Liver (tissue), 9 donors: ENCODE measurements around the gene HSPA12B. TPM values are rescaled to one million over a fixed set of nuclear protein-coding genes. Genes with fewer than 3 reads are reported as not detected.

Source experiments
- DNase-seq: peaks from one replicate; pipeline ENCODE4 v3.0.0-alpha.2; 2017; ENCODE audit warnings: low spot score
- H3K27ac ChIP-seq, 2 donors: one replicate each; pipeline ENCODE4 v1.7.0; 2013; ENCODE audit warnings: inconsistent platforms in 2 of 2, low read length in 2 of 2, control low read depth in 1 of 2, low read depth in 1 of 2, mild to moderate bottlenecking in 1 of 2
- H3K27me3 ChIP-seq, 4 donors: one replicate each; pipeline versions ENCODE4 v1.6.1 to v1.7.0; 2013; ENCODE audit warnings: low read length in 3 of 4, inconsistent platforms in 1 of 4, mild to moderate bottlenecking in 1 of 4, moderate library complexity in 1 of 4; ENCODE audit not compliant: control insufficient read depth in 4 of 4, insufficient read depth in 4 of 4
- H3K36me3 ChIP-seq, 4 donors: one replicate each; pipeline versions ENCODE4 v1.6.1 to v1.7.0; 2013; ENCODE audit warnings: low read length in 3 of 4, mild to moderate bottlenecking in 3 of 4, low read depth in 1 of 4, moderate library complexity in 1 of 4; ENCODE audit not compliant: control insufficient read depth in 4 of 4, insufficient read depth in 3 of 4
- H3K4me1 ChIP-seq, 4 donors: one replicate each; pipeline versions ENCODE4 v1.6.1 to v1.7.0; 2013; ENCODE audit warnings: low read length in 3 of 4, mild to moderate bottlenecking in 3 of 4, moderate library complexity in 1 of 4; ENCODE audit not compliant: control insufficient read depth in 4 of 4, insufficient read depth in 4 of 4
- H3K4me3 ChIP-seq, 3 donors: one replicate each; pipeline versions ENCODE4 v1.6.1 to v1.7.0; 2013; ENCODE audit warnings: low read length in 3 of 3, control low read depth in 1 of 3, low read depth in 1 of 3, mild to moderate bottlenecking in 1 of 3
- H3K9ac ChIP-seq, 2 donors: one replicate each; pipeline ENCODE4 v1.7.0; 2013; ENCODE audit warnings: low read length in 2 of 2, mild to moderate bottlenecking in 2 of 2, moderate library complexity in 2 of 2, control low read depth in 1 of 2, low read depth in 1 of 2
- H3K9me3 ChIP-seq, 4 donors: one replicate each; pipeline versions ENCODE4 v1.6.1 to v1.7.0; 2013; ENCODE audit warnings: low read length in 3 of 4; ENCODE audit not compliant: control insufficient read depth in 4 of 4
- ATF3 ChIP-seq: IDR thresholded peaks from 2 replicates; pipeline ENCODE4 v1.6.1; 2016; ENCODE audit warnings: antibody characterized with exemption
- CTCF ChIP-seq: fragments of 150-350 bp; IDR thresholded peaks from 2 replicates; pipeline ENCODE4 v1.5.1; 2017; ENCODE audit warnings: improper control_type of control experiment, low read depth, low read length; ENCODE audit not compliant: missing input control
- FOXA1 ChIP-seq: IDR thresholded peaks from 2 replicates; pipeline ENCODE4 v1.6.1; 2016; ENCODE audit warnings: antibody characterized with exemption
- FOXA2 ChIP-seq: IDR thresholded peaks from 2 replicates; pipeline ENCODE4 v1.6.1; 2016; ENCODE audit warnings: antibody characterized with exemption
- HNF4A ChIP-seq, 2 donors: conservative IDR thresholded peaks; 2 replicates each; pipeline ENCODE4 v1.6.1; 2016; ENCODE audit warnings: antibody characterized with exemption in 2 of 2, mild to moderate bottlenecking in 2 of 2
- NR2F2 ChIP-seq: IDR thresholded peaks from 2 replicates; pipeline ENCODE4 v1.6.1; 2016; ENCODE audit warnings: antibody characterized with exemption
- REST ChIP-seq: IDR thresholded peaks from 2 replicates; pipeline ENCODE4 v1.6.1; 2016; ENCODE audit warnings: antibody characterized with exemption, mild to moderate bottlenecking
- RXRA ChIP-seq, 2 donors: IDR thresholded peaks; 2 replicates each; pipeline ENCODE4 v1.6.1; 2017 to 2018; ENCODE audit warnings: antibody characterized with exemption in 2 of 2, mild to moderate bottlenecking in 1 of 2
- TAF1 ChIP-seq: conservative IDR thresholded peaks from 2 replicates; pipeline ENCODE4 v1.6.1; 2016; ENCODE audit warnings: antibody characterized with exemption, mild to moderate bottlenecking
- YY1 ChIP-seq: IDR thresholded peaks from 2 replicates; pipeline ENCODE4 v1.6.1; 2016; ENCODE audit warnings: antibody characterized with exemption, mild to moderate bottlenecking
- ZBTB33 ChIP-seq: IDR thresholded peaks from 2 replicates; pipeline ENCODE4 v1.6.1; 2016; ENCODE audit warnings: antibody characterized with exemption
- WGBS: extraction: QIAGEN DNeasy Blood & Tissue Kit; methylation state at CpG from one replicate; pipeline ENCODE4 v1.1.7; 2013; 5-methylcytosine and 5-hydroxymethylcytosine counted together
- polyA plus RNA-seq, 2 donors: library from polyadenylated mRNA; stranded (reverse) in 1 of 2; unstranded in 1 of 2; fragments of 200-250 nt in 1 of 2; fragments of >200 nt in 1 of 2; fragmentation: Nextera tagmentation in 1 of 2; extraction: Ambion mirVana in 1 of 2; gene quantifications; one replicate each; pipeline versions ENCODE4 v1.2.1 to v1.2.3, GENCODE V29; 2013 to 2015
- total RNA-seq, 2 donors: library from RNA; depleted of rRNA; stranded (reverse); fragments of >200 nt; gene quantifications; one replicate each; pipeline ENCODE4 v1.2.3, GENCODE V29; 2014
- donor health status: healthy.
- donor health status: healthy.
- donor health status: healthy.
- donor health status: healthy.
- donor health status: healthy.

The HSPA12B gene
- total and polyA plus RNA-seq, 4 donors: 0.72 to 1.8 (median 0.87) TPM

- Histone ChIP-seq H3K27ac (no peak overlapping the region), H3K27me3 (no peaks in the 10 kb centered on the region), H3K4me1 (peaks cover 0 to 9% (median 8%) of the 10 kb centered on the region in 4 donors), H3K9ac (no peak overlapping the region), H3K4me3 (no peak overlapping the region), H3K36me3 (peaks cover 0 to 3% (median 0%) of the 10 kb centered on the region in 4 donors), H3K9me3 (no peaks in the 10 kb centered on the region)
- no peak for DNase-seq
- no peak for TF ChIP-seq ZBTB33
- TF ChIP-seq CTCF: no peak
- TF ChIP-seq YY1: no peak
- 94% methylated on average over 2 of the region's 2 CpGs for WGBS
These were observed 24.8 kb downstream of the HSPA12B start for GRCh38 chr20:3757268-3757667.

- 92% methylated on average over 11 of the region's 11 CpGs for WGBS
- Histone ChIP-seq H3K4me3 (no peak overlapping the region), H3K4me1 (no peaks in the 10 kb centered on the region), H3K9ac (no peak overlapping the region), H3K27ac (no peak overlapping the region), H3K36me3 (peaks cover 0 to 3% (median 0%) of the 10 kb centered on the region in 4 donors), H3K9me3 (no peaks in the 10 kb centered on the region), H3K27me3 (no peaks in the 10 kb centered on the region)
- TF ChIP-seq FOXA1 (no peak), FOXA2 (no peak), ATF3 (no peak), REST (no peak), NR2F2 (no peak)
- no peak for DNase-seq
These were observed 26.1 kb downstream of the HSPA12B start for GRCh38 chr20:3758566-3758965.

GRCh38 chr20:3759316-3759823, 26.9 kb downstream of the HSPA12B start:
- Histone ChIP-seq H3K27me3 (no peaks in the 10 kb centered on the region), H3K4me3 (no peak overlapping the region), H3K9me3 (no peaks in the 10 kb centered on the region), H3K27ac (no peak overlapping the region), H3K9ac (no peak overlapping the region), H3K36me3 (peaks cover 0 to 3% (median 0%) of the 10 kb centered on the region in 4 donors), H3K4me1 (peaks cover 0 to 1% (median 0%) of the 10 kb centered on the region in 4 donors)
- no peak for DNase-seq
- 95% methylated on average over 11 of the region's 11 CpGs for WGBS
- no peak for TF ChIP-seq ZBTB33
- TF ChIP-seq YY1: no peak
- no peak for TF ChIP-seq TAF1
- TF ChIP-seq RXRA (IDR thresholded peaks at IDR 0.05): no peak
- no peak for TF ChIP-seq CTCF
- TF ChIP-seq ATF3: no peak
- no peak for TF ChIP-seq HNF4A (conservative IDR thresholded peaks at IDR 0.05)
